HEK293 (cell line): ENCODE results near the gene ZKSCAN8.

ENCODE experiments used
- HIC1 ChIP-seq: fragments of 450-650 bp; formaldehyde crosslinking; IDR thresholded peaks from 2 replicates; pipeline ENCODE4 v1.5.1; 2016; ENCODE audit warnings: missing biosample characterization, missing genetic modification characterization
- KLF10 ChIP-seq: fragments of 450-650 bp; IDR thresholded peaks from 2 replicates; pipeline ENCODE4 v1.5.1; 2018; ENCODE audit warnings: missing biosample characterization, mild to moderate bottlenecking, missing genetic modification characterization
- KLF17 ChIP-seq: fragments of 450-650 bp; formaldehyde crosslinking; IDR thresholded peaks from 2 replicates; pipeline ENCODE4 v1.5.1; 2016; ENCODE audit warnings: missing biosample characterization, missing genetic modification characterization
- MYNN ChIP-seq: fragments of 450-650 bp; formaldehyde crosslinking; IDR thresholded peaks from 2 replicates; pipeline ENCODE4 v1.5.1; 2016; ENCODE audit warnings: missing biosample characterization, missing genetic modification characterization, borderline replicate concordance
- TRIM28 ChIP-seq: IDR thresholded peaks from 2 replicates; pipeline ENCODE4 v1.6.1; 2011; ENCODE audit warnings: low read length, control low read depth, borderline replicate concordance
- ZBTB26 ChIP-seq: fragments of 450-650 bp; formaldehyde crosslinking; optimal IDR thresholded peaks from 2 replicates; pipeline ENCODE3; 2016; ENCODE audit warnings: missing biosample characterization, mild to moderate bottlenecking, missing genetic modification characterization
- ZBTB44 ChIP-seq: fragments of 450-650 bp; IDR thresholded peaks from 2 replicates; pipeline ENCODE4 v1.5.1; 2018; ENCODE audit warnings: missing biosample characterization, mild to moderate bottlenecking, missing genetic modification characterization
- ZBTB49 ChIP-seq: fragments of 450-650 bp; formaldehyde crosslinking; IDR thresholded peaks from 2 replicates; pipeline ENCODE4 v1.5.1; 2016; ENCODE audit warnings: missing biosample characterization, missing genetic modification characterization, low read depth
- ZBTB8A ChIP-seq: fragments of 450-650 bp; formaldehyde crosslinking; IDR thresholded peaks from 2 replicates; pipeline ENCODE4 v1.5.1; 2016; ENCODE audit warnings: missing biosample characterization, missing genetic modification characterization
- ZEB2 ChIP-seq: fragments of 450-650 bp; formaldehyde crosslinking; IDR thresholded peaks from 2 replicates; pipeline ENCODE4 v1.5.1; 2016; ENCODE audit warnings: missing biosample characterization, missing genetic modification characterization
- ZFP3 ChIP-seq: fragments of 450-650 bp; formaldehyde crosslinking; IDR thresholded peaks from 2 replicates; pipeline ENCODE4 v1.5.1; 2016; ENCODE audit warnings: low read depth, missing biosample characterization, missing genetic modification characterization
- ZNF146 ChIP-seq: fragments of 450-650 bp; formaldehyde crosslinking; IDR thresholded peaks from 2 replicates; pipeline ENCODE4 v1.5.1; 2016; ENCODE audit warnings: missing biosample characterization, missing genetic modification characterization
- ZNF324 ChIP-seq: fragments of 450-650 bp; formaldehyde crosslinking; IDR thresholded peaks from 2 replicates; pipeline ENCODE4 v1.5.1; 2016; ENCODE audit warnings: missing biosample characterization, missing genetic modification characterization
- ZNF341 ChIP-seq: fragments of 450-650 bp; formaldehyde crosslinking; IDR thresholded peaks from 2 replicates; pipeline ENCODE4; 2016; ENCODE audit warnings: low read depth, missing biosample characterization, missing genetic modification characterization
- ZNF404 ChIP-seq: fragments of 450-650 bp; formaldehyde crosslinking; IDR thresholded peaks from 2 replicates; pipeline ENCODE4 v1.5.1; 2017; ENCODE audit warnings: missing biosample characterization, missing genetic modification characterization
- ZNF423 ChIP-seq: fragments of 450-650 bp; formaldehyde crosslinking; IDR thresholded peaks from 2 replicates; pipeline ENCODE4 v1.5.1; 2016; ENCODE audit warnings: missing biosample characterization, missing genetic modification characterization
- ZNF549 ChIP-seq: fragments of 450-650 bp; IDR thresholded peaks from 2 replicates; pipeline ENCODE4 v1.5.1; 2018; ENCODE audit warnings: missing biosample characterization, missing genetic modification characterization, mild to moderate bottlenecking, inconsistent platforms, moderate library complexity
- ZNF692 ChIP-seq: fragments of 450-650 bp; formaldehyde crosslinking; IDR thresholded peaks from 2 replicates; pipeline ENCODE4 v1.5.1; 2016; ENCODE audit warnings: missing biosample characterization, missing genetic modification characterization
- ZNF707 ChIP-seq: fragments of 450-650 bp; formaldehyde crosslinking; IDR thresholded peaks from 2 replicates; pipeline ENCODE4 v1.5.1; 2016; ENCODE audit warnings: missing biosample characterization, missing genetic modification characterization
- ZNF830 ChIP-seq: fragments of 450-650 bp; IDR thresholded peaks from 2 replicates; pipeline ENCODE4 v1.5.0; 2018; ENCODE audit warnings: missing biosample characterization, missing genetic modification characterization, low read depth, mild to moderate bottlenecking, moderate library complexity
- ZSCAN16 ChIP-seq: fragments of 450-650 bp; formaldehyde crosslinking; IDR thresholded peaks from 2 replicates; pipeline ENCODE4 v1.5.1; 2016; ENCODE audit warnings: missing biosample characterization, missing genetic modification characterization
- ZSCAN18 ChIP-seq: fragments of 450-650 bp; formaldehyde crosslinking; IDR thresholded peaks from 2 replicates; pipeline ENCODE4 v1.5.1; 2016; ENCODE audit warnings: missing biosample characterization, missing genetic modification characterization
- ZXDB ChIP-seq: fragments of 450-650 bp; formaldehyde crosslinking; IDR thresholded peaks from 2 replicates; pipeline ENCODE4 v1.5.1; 2016; ENCODE audit warnings: missing biosample characterization, missing genetic modification characterization

The ZKSCAN8 gene

GRCh38 chr6:28124350-28124970 is 17.2 kb upstream of the ZKSCAN8 start, which contains the start of gene ZSCAN16 (continued):
- TF ChIP-seq ZBTB49 (tag by site-specific recombination) (no peak), ZNF146 (tag by site-specific recombination) (no peak), ZNF404 (no peak), KLF10 (tag by site-specific recombination) (no peak), ZNF423 (tag by site-specific recombination) (no peak), ZXDB (tag by site-specific recombination) (peak; percentile 63), ZNF707 (tag by site-specific recombination) (no peak), ZBTB8A (tag by site-specific recombination) (no peak), ZNF549 (tag by site-specific recombination) (no peak), ZNF830 (tag by site-specific recombination) (no peak), ZNF324 (tag by site-specific recombination) (no peak), MYNN (tag by site-specific recombination) (no peak), ZNF341 (peak; percentile 91), ZBTB26 (tag by site-specific recombination) (peak; percentile 24), ZNF692 (tag by site-specific recombination) (peak; percentile 68; the same call in 1 of the 2 replicates), KLF17 (tag by site-specific recombination) (peak; percentile 59; the same call in 1 of the 2 replicates), ZSCAN16 (tag by site-specific recombination) (no peak), TRIM28 (peak; percentile 71; the same call in 1 of the 2 replicates), ZEB2 (tag by site-specific recombination) (peak; percentile 81; the same call in 1 of the 2 replicates), ZFP3 (tag by site-specific recombination) (no peak), ZBTB44 (tag by site-specific recombination) (no peak), HIC1 (tag by site-specific recombination) (no peak), ZSCAN18 (tag by site-specific recombination) (no peak)
